ENCODE data around the gene FHDC1. TPM values are rescaled to one million over a fixed set of nuclear protein-coding genes. Genes with fewer than 3 reads are reported as not detected.

FHDC1 gene
- total RNA-seq, 2 donors from 2014 or later: 0.14 to 0.16 TPM

DNA sequence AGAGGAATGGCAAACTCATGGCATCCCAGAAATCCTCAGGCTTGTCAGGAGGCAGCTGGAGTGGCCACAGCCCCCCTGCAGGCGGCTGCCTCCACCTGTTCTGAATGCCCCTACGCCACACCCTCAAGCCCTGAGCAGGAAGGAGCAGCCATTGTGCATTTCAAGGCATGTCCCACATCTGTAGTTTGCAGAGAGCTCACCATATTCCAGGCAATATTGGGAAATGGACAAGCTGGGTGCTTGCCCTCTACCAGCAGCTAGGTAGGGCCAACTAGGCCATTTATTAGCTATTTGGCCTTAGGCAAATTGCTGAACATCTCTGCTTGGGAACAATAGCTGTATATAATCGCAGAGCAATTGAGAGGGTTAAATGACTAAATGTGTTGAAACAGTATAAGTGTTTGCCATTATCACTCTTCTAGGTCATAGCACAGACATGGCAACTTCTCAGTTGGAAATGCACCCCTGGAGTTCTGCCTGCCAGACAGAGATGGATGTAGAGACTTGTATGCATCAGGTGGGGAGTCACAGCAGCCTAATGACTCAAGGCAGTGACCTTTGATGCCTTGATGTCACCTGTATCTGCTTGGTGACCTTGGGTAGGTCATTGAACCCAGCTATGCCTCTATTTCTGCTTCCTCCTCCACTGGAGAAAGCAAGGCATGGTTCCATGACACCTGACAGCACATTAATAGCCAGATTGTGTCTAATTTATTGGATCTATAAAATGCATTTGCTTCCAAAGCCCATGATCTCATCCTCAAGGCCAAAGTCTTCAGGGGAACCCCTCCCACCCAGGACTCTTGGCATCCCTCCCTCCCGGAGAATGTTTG, 52.8 kb downstream of the FHDC1 start:
- ATAC-seq: no peak
- Mint-ChIP-seq H3K27ac (no peak overlapping the region), H3K36me3 (no peaks in the 10 kb centered on the region), H3K9me3 (no peaks in the 10 kb centered on the region)
- DNase-seq (ENCODE audit: low spot score in 2 of 2): no peak

DNA sequence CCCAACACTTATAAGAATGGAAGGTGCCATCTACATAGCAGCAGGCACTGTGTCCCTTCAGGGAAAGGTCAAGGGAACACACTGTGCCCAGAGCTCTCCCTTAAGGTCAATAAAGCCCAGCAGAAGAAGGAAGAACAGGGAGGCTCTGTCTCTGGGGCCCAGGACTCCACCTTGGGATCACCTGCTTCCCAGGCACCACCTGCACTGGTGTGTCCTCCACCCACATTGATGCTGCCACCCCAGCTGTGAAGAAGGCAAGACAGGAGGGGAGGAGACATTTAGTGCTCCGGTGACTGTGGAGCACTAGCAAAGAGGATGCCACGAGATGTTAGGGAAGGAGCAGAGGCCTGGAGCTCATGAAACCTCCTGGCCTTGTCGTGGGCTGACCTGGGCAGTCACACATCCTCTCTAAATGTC, 53.4 kb downstream of the FHDC1 start:
- Mint-ChIP-seq H3K27ac (no peak overlapping the region), H3K9me3 (no peaks in the 10 kb centered on the region), H3K36me3 (no peaks in the 10 kb centered on the region)
- no peak for DNase-seq (ENCODE audit: low spot score in 2 of 2)
- ATAC-seq: no peak

DNA sequence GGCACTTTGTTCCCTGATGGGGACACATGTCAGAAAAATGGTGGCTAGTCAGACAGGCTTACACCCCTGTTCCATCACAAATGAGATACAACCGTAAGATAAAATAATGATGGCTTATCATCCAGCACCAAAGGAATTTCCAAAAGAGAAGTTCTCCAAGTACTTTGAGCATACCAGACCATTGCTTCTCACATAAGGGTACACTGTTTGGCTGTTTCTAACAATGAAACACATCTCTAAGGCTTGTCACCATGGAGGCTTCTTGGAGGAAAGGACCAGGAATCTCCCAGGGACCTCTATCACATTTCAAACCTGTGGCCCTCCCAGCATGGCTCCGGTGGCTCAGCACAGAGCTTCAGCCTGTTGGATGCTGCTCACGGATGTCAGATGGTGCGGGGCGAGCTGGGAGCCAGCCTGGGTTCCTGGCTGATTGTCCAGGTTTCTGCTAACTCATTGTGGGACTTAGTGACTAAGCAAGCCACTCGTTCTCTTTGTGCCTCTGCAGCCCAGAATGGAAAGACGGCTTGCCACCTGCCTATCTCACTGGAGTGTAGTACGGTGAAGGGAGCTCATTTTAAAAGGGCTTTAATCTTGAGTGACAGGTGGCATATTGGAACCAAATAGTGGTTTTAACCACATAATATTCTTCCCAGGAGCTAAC, 54.5 kb downstream of the FHDC1 start:
- no peak for ATAC-seq
- Mint-ChIP-seq H3K27ac (no peak overlapping the region), H3K36me3 (no peaks in the 10 kb centered on the region), H3K9me3 (no peaks in the 10 kb centered on the region)
- no peak for DNase-seq (ENCODE audit: low spot score in 2 of 2)

DNA sequence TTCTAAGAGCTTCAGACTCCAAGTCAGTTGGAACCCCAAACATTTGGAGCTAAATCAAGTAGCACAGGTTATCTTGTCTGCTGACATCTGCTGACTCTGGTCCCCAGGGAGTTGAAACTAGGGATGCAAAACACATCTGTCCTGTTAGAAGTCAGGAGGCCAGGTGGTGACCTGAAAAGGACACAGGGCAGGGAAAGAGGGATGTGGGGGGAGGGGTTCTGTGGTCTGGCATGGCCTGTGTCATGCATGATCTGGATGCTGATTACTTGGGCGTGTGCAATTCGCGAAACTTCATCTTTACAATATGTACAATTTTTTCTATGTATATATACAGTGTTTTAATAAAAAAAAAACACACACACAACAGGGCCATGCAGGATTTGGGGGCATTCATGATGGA, 55.3 kb downstream of the FHDC1 start:
- no peaks in the 10 kb centered on the region for H3K36me3 Mint-ChIP-seq
- ATAC-seq: no peak
- DNase-seq (ENCODE audit: low spot score in 2 of 2): no peak
- no peaks in the 10 kb centered on the region for H3K9me3 Mint-ChIP-seq
- no peak overlapping the region for H3K27ac Mint-ChIP-seq

DNA sequence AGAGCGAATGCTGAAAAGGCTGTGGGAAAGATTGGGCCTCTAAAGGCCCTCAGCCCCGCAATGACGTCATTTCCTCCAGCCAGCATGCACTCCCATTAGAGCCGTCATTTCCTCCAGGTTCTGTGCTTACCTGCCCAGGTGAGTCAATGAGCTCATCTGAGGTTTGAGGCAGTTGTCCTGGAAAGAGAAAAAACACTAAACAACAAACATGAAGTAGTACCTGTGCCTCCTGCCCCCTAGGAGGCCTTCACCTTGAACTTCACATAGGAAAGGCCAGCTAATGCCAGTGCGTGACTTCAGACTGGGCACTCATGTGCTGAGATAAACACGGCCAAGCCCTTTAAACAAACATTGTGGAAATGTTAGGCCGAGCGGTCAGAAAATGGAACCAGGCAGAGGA, 55.9 kb downstream of the FHDC1 start:
- H3K9me3 Mint-ChIP-seq: no peaks in the 10 kb centered on the region
- no peak for ATAC-seq
- no peaks in the 10 kb centered on the region for H3K36me3 Mint-ChIP-seq
- H3K27ac Mint-ChIP-seq: no peak overlapping the region
- DNase-seq (ENCODE audit: low spot score in 2 of 2): no peak

DNA sequence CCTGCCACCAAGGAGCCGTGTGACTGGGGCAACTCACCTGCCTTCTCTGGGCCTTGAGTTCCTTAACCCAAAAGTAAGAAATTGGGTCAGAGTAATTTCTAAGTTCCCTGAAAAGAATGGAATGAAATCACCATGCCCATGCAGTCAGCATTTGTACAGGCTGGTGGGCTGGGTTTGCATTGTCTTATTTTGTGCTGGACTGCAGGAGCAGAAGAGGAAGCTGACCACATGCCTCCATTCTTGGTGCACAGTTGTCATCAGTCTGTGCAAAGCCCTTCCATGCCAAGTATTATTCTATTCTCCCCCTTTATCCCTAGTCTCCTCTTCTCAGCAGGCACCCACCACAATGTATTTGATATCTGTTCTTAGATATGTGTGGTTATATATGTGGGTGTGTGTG, 56.3 kb downstream of the FHDC1 start:
- no peak for DNase-seq (ENCODE audit: low spot score in 2 of 2)
- no peaks in the 10 kb centered on the region for H3K36me3 Mint-ChIP-seq
- H3K9me3 Mint-ChIP-seq: no peaks in the 10 kb centered on the region
- H3K27ac Mint-ChIP-seq: no peak overlapping the region
- no peak for ATAC-seq

DNA sequence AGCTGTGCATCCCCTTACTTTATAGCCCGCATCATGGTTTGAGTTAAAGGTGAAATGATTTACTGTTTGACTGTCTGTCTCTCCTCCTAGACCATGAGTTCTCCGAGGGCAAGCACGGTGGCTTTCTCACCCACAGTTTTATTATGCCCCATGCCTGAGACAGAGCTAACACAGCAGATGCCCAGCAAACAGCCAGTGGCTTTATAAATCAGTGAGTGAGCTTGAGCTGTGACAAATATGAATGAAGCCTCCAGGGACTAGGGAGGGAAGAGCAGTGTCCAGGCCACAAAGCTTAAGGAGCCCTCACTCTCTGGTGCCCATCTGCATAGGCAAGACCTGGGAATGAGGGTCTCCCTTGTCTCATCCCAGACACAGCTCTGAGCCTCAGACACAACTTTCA, 57.9 kb downstream of the FHDC1 start:
- ATAC-seq (no peak), DNase-seq (ENCODE audit: low spot score in 2 of 2) (no peak)
- H3K27ac Mint-ChIP-seq: no peak overlapping the region
- H3K36me3 Mint-ChIP-seq: no peaks in the 10 kb centered on the region
- no peaks in the 10 kb centered on the region for H3K9me3 Mint-ChIP-seq

DNA sequence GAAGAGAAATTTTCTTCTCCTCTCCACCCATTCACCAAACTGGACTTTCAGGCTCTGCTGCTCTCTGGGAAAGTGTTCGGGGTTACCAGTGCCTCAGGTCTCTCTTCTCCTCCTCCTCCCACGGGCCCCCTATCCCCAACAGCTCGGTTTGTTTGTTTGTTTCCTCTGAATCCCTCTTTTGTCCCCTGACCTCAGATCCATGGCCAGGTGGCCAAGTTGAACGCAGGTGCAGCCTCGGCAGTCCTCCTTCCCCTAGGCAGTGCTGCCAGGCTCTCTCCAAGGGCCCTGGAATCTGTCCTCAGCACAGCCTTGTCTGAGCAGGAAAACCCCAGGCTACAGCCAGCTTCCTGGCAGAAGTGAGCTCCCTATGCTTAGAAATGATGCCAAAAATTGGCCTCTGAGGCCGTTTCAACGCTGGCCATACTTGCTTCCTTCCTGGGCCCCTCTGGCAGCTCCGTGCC, 60.0 kb downstream of the FHDC1 start:
- Mint-ChIP-seq H3K27ac (no peak overlapping the region), H3K9me3 (no peaks in the 10 kb centered on the region), H3K36me3 (no peaks in the 10 kb centered on the region)
- ATAC-seq (no peak), DNase-seq (ENCODE audit: low spot score in 2 of 2) (no peak)

DNA sequence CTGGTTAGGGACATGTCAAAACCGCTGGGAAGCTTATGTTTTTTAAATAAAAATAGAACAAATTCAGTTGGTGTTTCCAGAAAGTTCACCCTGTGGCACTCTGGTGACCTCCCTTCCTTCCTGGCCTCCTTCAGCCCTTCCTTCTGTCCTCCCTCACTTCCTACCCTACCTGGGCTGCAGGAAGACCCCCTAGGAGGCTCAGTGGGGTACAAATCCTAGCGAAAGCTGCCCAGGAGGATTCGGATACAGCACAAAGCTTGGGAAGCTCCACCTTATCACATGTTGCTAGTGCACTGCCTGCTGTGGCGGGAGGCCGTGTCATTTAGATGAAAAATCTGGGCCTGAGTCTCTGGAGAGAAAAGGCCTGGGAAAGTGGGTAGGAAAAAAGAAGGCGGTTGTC, 60.5 kb downstream of the FHDC1 start:
- H3K9me3 Mint-ChIP-seq: no peaks in the 10 kb centered on the region
- no peak for DNase-seq (ENCODE audit: low spot score in 2 of 2)
- no peak overlapping the region for H3K27ac Mint-ChIP-seq

DNA sequence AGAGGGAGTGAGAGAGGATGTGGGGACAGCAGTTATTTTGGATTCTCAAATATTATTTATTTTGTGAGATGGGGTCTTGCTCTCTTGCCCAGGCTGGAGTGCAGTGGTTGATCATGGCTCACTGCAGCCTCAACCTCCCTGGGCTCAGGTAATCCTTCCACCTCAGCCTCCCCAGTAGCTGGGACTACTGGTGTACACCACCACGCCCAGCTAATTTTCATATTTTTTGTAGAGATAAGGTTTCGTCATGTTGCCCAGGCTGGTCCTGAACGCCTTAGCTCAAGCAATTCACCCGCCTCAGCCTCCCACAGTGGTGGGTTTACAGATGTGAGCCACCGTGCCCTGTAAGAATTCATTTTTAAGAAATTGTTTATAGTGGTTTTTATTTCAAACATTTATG, 61.2 kb downstream of the FHDC1 start:
- no peaks in the 10 kb centered on the region for H3K9me3 Mint-ChIP-seq
- no peaks in the 10 kb centered on the region for H3K36me3 Mint-ChIP-seq
- peak overlapping the region in 1 of 2 donors; percentile 53 for H3K27ac Mint-ChIP-seq
- no peak for DNase-seq (ENCODE audit: low spot score in 2 of 2)
- ATAC-seq: no peak

More for the DNA sequence above, 60.5 kb downstream of the FHDC1 start:
- H3K36me3 Mint-ChIP-seq: no peaks in the 10 kb centered on the region
- no peak for ATAC-seq

DNA sequence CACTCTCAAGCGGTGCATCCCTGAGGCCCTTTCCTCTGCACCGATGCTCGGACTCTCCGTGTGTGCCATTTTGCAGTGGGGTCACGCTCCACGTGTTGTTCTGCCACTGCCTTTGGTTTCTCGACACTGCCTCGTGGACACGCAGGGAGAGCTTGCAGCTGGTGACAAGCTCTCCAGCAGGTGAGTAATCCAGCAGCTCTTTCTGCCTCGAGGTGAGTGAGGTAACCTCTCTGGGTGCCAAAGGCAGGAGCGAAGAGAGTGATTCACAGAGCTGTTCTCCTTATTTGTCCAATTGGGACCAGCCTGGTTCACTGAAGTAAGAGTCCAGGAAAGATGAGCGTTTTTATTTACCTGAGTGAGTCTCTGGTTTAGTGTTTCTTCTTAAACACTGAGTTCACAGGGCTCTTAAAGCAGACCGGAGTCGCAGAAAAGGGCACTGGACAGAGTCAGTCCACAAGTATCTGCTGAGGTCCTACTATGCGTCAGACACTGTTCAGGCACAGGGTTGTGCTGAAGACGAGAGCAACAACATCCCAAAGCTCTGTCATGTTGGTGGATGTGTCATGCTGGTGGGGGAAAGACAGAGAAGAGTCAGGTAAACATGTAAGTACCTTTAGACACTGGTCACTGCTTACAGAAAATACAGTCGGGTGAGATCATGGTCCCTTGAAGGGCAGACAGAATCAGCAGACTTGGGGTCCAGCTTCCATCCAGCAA, 61.8 kb downstream of the FHDC1 start:
- no peak for DNase-seq (ENCODE audit: low spot score in 2 of 2)
- H3K36me3 Mint-ChIP-seq: no peaks in the 10 kb centered on the region
- H3K9me3 Mint-ChIP-seq: no peaks in the 10 kb centered on the region
- ATAC-seq: no peak
- H3K27ac Mint-ChIP-seq: peak overlapping the region in 1 of 2 donors; percentile 53

DNA sequence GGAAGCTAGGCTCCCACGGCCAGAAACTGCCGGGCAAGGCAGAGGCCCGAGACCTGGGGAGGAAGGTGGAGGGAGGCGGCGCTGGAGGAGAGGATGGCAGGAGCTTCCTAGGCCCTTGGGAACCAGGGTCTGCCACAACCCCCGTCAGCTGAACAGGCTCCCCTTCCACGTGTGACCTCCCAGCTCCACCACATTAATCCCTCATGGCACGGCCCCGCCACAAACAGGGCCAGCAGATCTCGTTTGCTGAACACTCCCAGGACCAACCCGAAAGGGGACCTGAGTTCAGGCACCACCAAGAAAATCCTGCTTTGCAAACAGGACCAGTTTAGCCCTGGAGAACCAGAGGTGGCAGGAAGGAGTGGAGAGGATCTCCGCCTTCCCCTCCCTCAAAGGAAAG, 62.7 kb downstream of the FHDC1 start:
- ATAC-seq (no peak), DNase-seq (ENCODE audit: low spot score in 2 of 2) (no peak)
- no peaks in the 10 kb centered on the region for H3K9me3 Mint-ChIP-seq
- no peaks in the 10 kb centered on the region for H3K36me3 Mint-ChIP-seq
- H3K27ac Mint-ChIP-seq: peak overlapping the region in 1 of 2 donors; percentile 79

DNA sequence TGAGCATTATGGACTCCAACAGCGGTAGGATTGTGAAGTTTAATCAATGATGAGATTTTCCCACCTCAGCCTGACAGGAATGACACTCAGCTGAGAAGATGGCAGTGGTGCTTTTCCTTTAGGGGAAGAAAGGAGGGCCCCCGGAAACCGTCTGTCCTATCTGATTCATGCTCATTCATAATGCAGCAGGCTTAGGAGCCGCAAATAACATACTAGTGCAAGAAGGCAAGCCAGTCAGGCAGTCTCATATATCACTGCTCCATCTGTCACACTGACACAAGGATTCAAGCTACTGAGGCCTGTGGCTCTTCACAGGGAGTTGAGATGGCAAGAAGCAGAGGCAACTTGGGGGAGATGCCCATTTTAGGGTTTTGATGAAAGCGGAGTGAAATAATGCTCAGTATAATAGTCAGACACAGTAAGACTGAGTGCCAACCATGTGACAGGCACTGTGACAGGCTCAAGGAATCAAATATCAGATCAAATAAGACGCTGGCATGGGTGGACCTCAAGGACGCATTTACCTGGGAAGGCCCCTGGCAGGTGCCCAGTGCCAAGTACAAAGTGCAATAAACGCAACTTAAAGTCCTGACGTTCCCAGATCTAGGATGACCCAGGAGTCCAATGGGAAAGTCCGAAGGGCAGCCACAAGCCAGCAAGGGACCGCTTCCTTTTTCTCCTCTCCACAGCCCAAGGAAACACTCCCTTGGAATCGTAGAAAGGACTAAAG, 63.4 kb downstream of the FHDC1 start:
- Mint-ChIP-seq H3K9me3 (no peaks in the 10 kb centered on the region), H3K27ac (no peak overlapping the region), H3K36me3 (no peaks in the 10 kb centered on the region)
- ATAC-seq (no peak), DNase-seq (ENCODE audit: low spot score in 2 of 2) (no peak)

DNA sequence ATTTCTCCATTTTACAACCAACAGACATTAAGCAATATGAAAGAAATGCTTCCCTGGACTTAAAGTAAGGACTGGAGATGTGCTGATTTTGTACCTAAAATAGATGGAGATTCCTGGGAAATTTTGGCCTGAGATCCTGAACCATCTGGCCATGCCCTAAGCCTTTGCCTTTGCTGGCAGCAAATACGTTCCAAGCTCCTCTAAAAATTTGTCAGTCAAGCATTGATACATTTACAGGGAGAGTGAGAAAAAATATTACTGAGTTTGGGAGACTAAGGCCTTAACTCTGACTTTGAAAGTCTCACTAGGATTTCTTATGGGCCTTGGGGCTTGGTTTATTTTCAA, 63.9 kb downstream of the FHDC1 start:
- no peak for ATAC-seq
- no peaks in the 10 kb centered on the region for H3K9me3 Mint-ChIP-seq
- no peaks in the 10 kb centered on the region for H3K36me3 Mint-ChIP-seq
- no peak overlapping the region for H3K27ac Mint-ChIP-seq
- DNase-seq (ENCODE audit: low spot score in 2 of 2): no peak

DNA sequence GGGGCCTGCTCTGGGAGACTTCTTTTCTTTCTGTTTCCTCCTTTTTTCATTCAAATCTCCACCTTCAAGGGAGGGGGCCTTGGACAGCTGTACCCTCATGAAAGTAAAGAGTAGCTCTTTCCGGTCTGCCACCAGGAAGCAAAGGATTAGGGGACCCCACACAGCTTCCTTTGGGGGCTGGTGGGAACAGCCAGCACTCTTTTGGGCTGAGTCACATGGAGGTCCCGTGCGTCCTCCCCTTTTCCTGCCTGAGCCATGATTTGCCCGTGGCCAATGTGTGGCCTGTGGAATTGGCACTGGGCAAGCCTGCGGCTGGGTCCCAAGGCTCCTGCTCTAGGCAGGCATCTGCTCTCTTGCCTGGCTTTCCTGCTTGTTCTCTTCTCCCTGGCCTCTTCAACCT, 65.5 kb downstream of the FHDC1 start:
- H3K36me3 Mint-ChIP-seq: no peaks in the 10 kb centered on the region
- H3K27ac Mint-ChIP-seq: no peak overlapping the region
- ATAC-seq (no peak), DNase-seq (ENCODE audit: low spot score in 2 of 2) (no peak)
- H3K9me3 Mint-ChIP-seq: no peaks in the 10 kb centered on the region

DNA sequence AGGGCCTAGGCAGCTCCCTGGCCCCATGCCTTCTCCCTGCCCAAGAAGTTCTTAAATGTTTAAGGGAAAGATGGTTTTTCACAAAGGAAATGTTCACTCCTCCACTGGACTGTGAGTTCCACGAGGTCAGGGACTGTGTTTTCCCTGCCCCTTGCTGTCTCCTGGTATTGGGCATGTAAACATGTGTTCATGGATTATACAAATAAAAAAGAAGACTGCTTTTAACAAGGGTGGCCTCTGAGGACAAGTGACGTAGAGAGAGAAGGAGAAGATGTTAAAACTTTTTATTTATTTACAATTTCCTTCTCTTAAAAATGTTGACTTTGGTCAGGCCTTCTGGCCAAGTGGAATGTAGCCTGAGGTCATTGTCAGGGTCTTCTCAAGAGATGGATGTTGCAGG, 66.0 kb downstream of the FHDC1 start:
- Mint-ChIP-seq H3K9me3 (no peaks in the 10 kb centered on the region), H3K36me3 (no peaks in the 10 kb centered on the region), H3K27ac (peak overlapping the region in 1 of 2 donors; percentile 24)
- DNase-seq (ENCODE audit: low spot score in 2 of 2) (no peak), ATAC-seq (no peak)
